Endothelial cell of umbilical vein (primary cell): ENCODE results near the gene DUSP16. TPM values are rescaled to one million over a fixed set of nuclear protein-coding genes. Genes with fewer than 3 reads are reported as not detected.

Experiments used
- BruUV-seq: library from RNA; stranded (reverse); fragments of 400-500 nt; replicated peaks from 2 replicates; lab custom pipeline; 2021; lab: Mats Ljungman, UMichigan
- CTCF ChIA-PET: fragments of 300-600, 350-600 bp; sonication (Branson Sonifier 250); formaldehyde crosslinking; loops from one replicate; lab custom pipeline; 2021; ENCODE audit warnings: antibody characterized with exemption, inconsistent platforms; lab: Charles Lee
- POLR2A ChIA-PET: fragments of 300-600, 350-600 bp; sonication (Branson Sonifier 250); formaldehyde crosslinking; loops from one replicate; lab custom pipeline; 2021; ENCODE audit warnings: antibody characterized with exemption, inconsistent platforms; lab: Charles Lee
- DNase-seq: peaks from one replicate; pipeline ENCODE4 v3.0.0-alpha.2; 2011; ENCODE audit warnings: low read depth, low spot score
- FAIRE-seq: peaks from 2 replicates; lab custom pipeline; 2011; peaks lifted over from hg19 to GRCh38; lab: Jason Lieb, UNC
- H2AFZ ChIP-seq: 2 replicates; pipeline ENCODE4 v1.6.0; 2012; ENCODE audit warnings: low read depth, low read length, control low read depth, inconsistent platforms
- H3K27ac ChIP-seq: 2 replicates; pipeline ENCODE4 v1.5.1; 2011; ENCODE audit warnings: low read depth, mild to moderate bottlenecking, control low read depth, low read length, moderate library complexity; ENCODE audit not compliant: insufficient read depth
- H3K27me3 ChIP-seq, 2 experiments: 2 replicates each; pipeline versions ENCODE4 v1.6.0 to v1.6.1; 2011; ENCODE audit warnings: low read length in 2 of 2, mixed read lengths in 1 of 2; ENCODE audit not compliant: control insufficient read depth in 2 of 2, insufficient read depth in 2 of 2
- H3K36me3 ChIP-seq, 2 experiments: 2 replicates in 1 of 2; 3 replicates in 1 of 2; pipeline ENCODE4 v1.5.1; 2011; ENCODE audit warnings: low read length in 2 of 2, mild to moderate bottlenecking in 1 of 2, moderate library complexity in 1 of 2; ENCODE audit not compliant: control insufficient read depth in 2 of 2, insufficient read depth in 2 of 2; ENCODE audit errors: extremely low read depth in 1 of 2
- H3K4me1 ChIP-seq: 3 replicates; pipeline ENCODE4 v1.5.1; 2011; ENCODE audit warnings: mild to moderate bottlenecking, low read length; ENCODE audit not compliant: control insufficient read depth, insufficient read depth; ENCODE audit errors: extremely low read depth
- H3K4me2 ChIP-seq: 2 replicates; pipeline ENCODE4 v1.6.1; 2011; ENCODE audit warnings: low read length, control low read depth, mixed read lengths; ENCODE audit not compliant: insufficient read depth
- H3K4me3 ChIP-seq, 3 experiments: fragments of 200-600 bp in 1 of 3; sonication (generic), shearing (Covaris generic) in 1 of 3; replicated peaks in 1 of 3; 2 replicates each; pipeline ENCODE4 v1.5.1; 2011 to 2016; ENCODE audit warnings: control low read depth in 3 of 3, low read length in 3 of 3, mild to moderate bottlenecking in 2 of 3, inconsistent platforms in 1 of 3, low read depth in 1 of 3, moderate library complexity in 1 of 3; ENCODE audit not compliant: insufficient read depth in 1 of 3
- H3K79me2 ChIP-seq: 2 replicates; pipeline ENCODE4 v1.6.0; 2012; ENCODE audit warnings: low read length, inconsistent platforms; ENCODE audit not compliant: control insufficient read depth, insufficient read depth
- H3K9ac ChIP-seq: replicated peaks from 2 replicates; pipeline ENCODE3; 2011; ENCODE audit warnings: low read length, control low read depth; ENCODE audit not compliant: insufficient read depth; ENCODE audit errors: extremely low read depth
- H3K9me1 ChIP-seq: replicated peaks from 3 replicates; pipeline ENCODE4 v1.6.0; 2011; ENCODE audit warnings: mild to moderate bottlenecking, low read length; ENCODE audit not compliant: control insufficient read depth, insufficient read depth; ENCODE audit errors: extremely low read depth
- H3K9me3 ChIP-seq: replicated peaks from 2 replicates; pipeline ENCODE4 v1.5.1; 2012; ENCODE audit warnings: low read length, inconsistent platforms; ENCODE audit not compliant: control insufficient read depth, insufficient read depth
- H4K20me1 ChIP-seq: replicated peaks from 2 replicates; pipeline ENCODE3; 2011; ENCODE audit warnings: mild to moderate bottlenecking, low read length; ENCODE audit not compliant: control insufficient read depth, insufficient read depth; ENCODE audit errors: extremely low read depth
- EZH2 ChIP-seq: IDR thresholded peaks from 2 replicates; pipeline ENCODE4 v1.6.1; 2012; ENCODE audit warnings: borderline replicate concordance, low read depth, mild to moderate bottlenecking, moderate library complexity, low read length, inconsistent platforms; ENCODE audit not compliant: severe bottlenecking
- FOS ChIP-seq: IDR thresholded peaks from 2 replicates; pipeline ENCODE4 v1.6.1; 2011; ENCODE audit warnings: mild to moderate bottlenecking, low read length, moderate library complexity, borderline replicate concordance; ENCODE audit not compliant: insufficient read depth
- GATA2 ChIP-seq: IDR thresholded peaks from 2 replicates; pipeline ENCODE4 v1.7.0; 2011; ENCODE audit warnings: low read depth, mild to moderate bottlenecking, moderate library complexity, mixed read lengths, low read length; ENCODE audit not compliant: insufficient read length, insufficient read depth
- JUN ChIP-seq: IDR thresholded peaks from 2 replicates; pipeline ENCODE4 v1.6.1; 2011; ENCODE audit warnings: borderline replicate concordance, low read depth; ENCODE audit not compliant: insufficient read length, insufficient read depth
- MYC ChIP-seq: IDR thresholded peaks from one replicate; pipeline ENCODE4 v1.6.1; 2011; ENCODE audit warnings: mild to moderate bottlenecking, low read depth, low read length
- POLR2A ChIP-seq: IDR thresholded peaks from 2 replicates; pipeline ENCODE4 v1.6.1; 2012; ENCODE audit warnings: low read depth, mild to moderate bottlenecking, control low read depth, low read length
- POLR2AphosphoS5 ChIP-seq: IDR thresholded peaks from 2 replicates; pipeline ENCODE4 v1.6.1; 2012; ENCODE audit warnings: low read depth, mild to moderate bottlenecking, control low read depth, low read length, moderate library complexity; ENCODE audit not compliant: insufficient read depth
- dilution Hi-C: fragments of 300-500 bp; cut with MboI; formaldehyde crosslinking; loops from one replicate; pipeline ENCODE4 v1.15.0; 2019; ENCODE audit warnings: low sequenced_read_pairs; ENCODE audit not compliant: extremely low pct_ligation_motif_present
- intact Hi-C: fragments of 100-400 bp; cut with micrococcal nuclease; formaldehyde crosslinking; loops from one replicate; pipeline ENCODE4 v1.10.0; 2022
- polyA plus RNA-seq, 4 experiments: library from polyadenylated mRNA; depleted of rRNA in 3 of 4; stranded (reverse) in 3 of 4; unstranded in 1 of 4; fragments of >200 nt; gene quantifications; 2 replicates each; pipeline versions ENCODE4 v1.2.1 to v1.2.3, GENCODE V29; 2011 to 2012; ENCODE audit warnings: missing spikeins in 1 of 4
- total RNA-seq: library from RNA; stranded (reverse); gene quantifications from 2 replicates; pipeline ENCODE4 v1.2.3, GENCODE V29; 2021
- TF ChIP-seq, protein P1 (sequence below), 2 donors: IDR thresholded peaks; 1 replicate in 1 of 2; 2 replicates in 1 of 2; pipeline ENCODE4 v1.5.1; 2011; ENCODE audit warnings: low read length in 2 of 2, mild to moderate bottlenecking in 2 of 2, moderate library complexity in 2 of 2, control low read depth in 1 of 2, inconsistent platforms in 1 of 2, low read depth in 1 of 2; ENCODE audit not compliant: insufficient read depth in 1 of 2; ENCODE audit errors: extremely low read depth in 1 of 2
- TF ChIP-seq, protein P2 (sequence below): IDR thresholded peaks from 2 replicates; pipeline ENCODE4 v1.6.1; 2011; ENCODE audit not compliant: insufficient read depth, insufficient read length

DUSP16 gene
- total and polyA plus RNA-seq, 2 donors (not counting 3 experiments of a cell fraction or from before 2014, with no cell fraction given): 7.4 to 19.5 TPM

- Histone ChIP-seq H3K36me3 (peaks cover 0 to 2% of the 10 kb centered on the region in 2 experiments), H3K9me3 (no peaks in the 10 kb centered on the region), H3K4me2 (no peak overlapping the region), H3K4me1 (no peaks in the 10 kb centered on the region), H3K9ac (no peak overlapping the region), H3K9me1 (no peaks in the 10 kb centered on the region), H3K27me3 (no peaks in the 10 kb centered on the region), H3K4me3 (no peak overlapping the region), H3K27ac (no peak overlapping the region), H4K20me1 (no peaks in the 10 kb centered on the region), H2AFZ (no peak overlapping the region), H3K79me2 (no peaks in the 10 kb centered on the region)
- CTCF ChIA-PET: no interaction called here
- dilution Hi-C loops (no loop called here), intact Hi-C loops (no loop called here)
- FAIRE-seq (no peak), DNase-seq (no peak)
- POLR2A ChIA-PET: no interaction called here
- no TSS peak for BruUV-seq
- TF ChIP-seq JUN (no peak), GATA2 (no peak), POLR2AphosphoS5 (no peak), MYC (no peak), FOS (no peak), EZH2 (no peak), POLR2A (no peak)
Observed at GRCh38 chr12:12521044-12521485, 41.6 kb downstream of the DUSP16 start.

DNA sequence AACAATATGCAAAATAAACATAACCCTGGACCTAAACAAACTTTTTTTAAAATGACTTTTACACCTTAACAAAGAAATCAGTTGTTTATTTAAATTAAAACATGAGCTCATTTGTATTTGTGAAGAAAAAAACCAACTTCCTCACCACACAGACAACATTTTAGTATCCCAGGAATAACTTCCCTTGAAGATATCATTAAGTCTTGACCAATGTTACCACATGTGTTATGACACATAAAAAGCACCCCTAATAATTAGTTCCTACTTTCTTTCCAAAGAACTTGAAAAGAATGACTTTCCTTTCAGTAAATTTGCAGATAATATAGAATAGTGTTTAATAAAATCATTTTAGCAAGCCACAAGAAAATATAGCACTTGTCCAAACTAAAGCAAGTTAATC is 42.4 kb downstream of the DUSP16 start:
- no TSS peak for BruUV-seq
- Histone ChIP-seq H3K79me2 (no peaks in the 10 kb centered on the region), H3K4me2 (no peak overlapping the region), H3K9me1 (no peaks in the 10 kb centered on the region), H3K27ac (no peak overlapping the region), H3K36me3 (peaks cover 0 to 2% of the 10 kb centered on the region in 2 experiments), H4K20me1 (no peaks in the 10 kb centered on the region), H2AFZ (no peak overlapping the region), H3K9ac (no peak overlapping the region), H3K4me3 (no peak overlapping the region), H3K4me1 (no peaks in the 10 kb centered on the region), H3K9me3 (no peaks in the 10 kb centered on the region), H3K27me3 (no peaks in the 10 kb centered on the region)
- no peak for TF ChIP-seq MYC
- TF ChIP-seq JUN: no peak
- no peak for TF ChIP-seq FOS
- TF ChIP-seq, protein P1, sequence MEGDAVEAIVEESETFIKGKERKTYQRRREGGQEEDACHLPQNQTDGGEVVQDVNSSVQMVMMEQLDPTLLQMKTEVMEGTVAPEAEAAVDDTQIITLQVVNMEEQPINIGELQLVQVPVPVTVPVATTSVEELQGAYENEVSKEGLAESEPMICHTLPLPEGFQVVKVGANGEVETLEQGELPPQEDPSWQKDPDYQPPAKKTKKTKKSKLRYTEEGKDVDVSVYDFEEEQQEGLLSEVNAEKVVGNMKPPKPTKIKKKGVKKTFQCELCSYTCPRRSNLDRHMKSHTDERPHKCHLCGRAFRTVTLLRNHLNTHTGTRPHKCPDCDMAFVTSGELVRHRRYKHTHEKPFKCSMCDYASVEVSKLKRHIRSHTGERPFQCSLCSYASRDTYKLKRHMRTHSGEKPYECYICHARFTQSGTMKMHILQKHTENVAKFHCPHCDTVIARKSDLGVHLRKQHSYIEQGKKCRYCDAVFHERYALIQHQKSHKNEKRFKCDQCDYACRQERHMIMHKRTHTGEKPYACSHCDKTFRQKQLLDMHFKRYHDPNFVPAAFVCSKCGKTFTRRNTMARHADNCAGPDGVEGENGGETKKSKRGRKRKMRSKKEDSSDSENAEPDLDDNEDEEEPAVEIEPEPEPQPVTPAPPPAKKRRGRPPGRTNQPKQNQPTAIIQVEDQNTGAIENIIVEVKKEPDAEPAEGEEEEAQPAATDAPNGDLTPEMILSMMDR (IDR thresholded peaks at IDR 0.05; ENCODE audit: extremely low read depth in 1 of 2, insufficient read depth in 1 of 2, low read depth in 1 of 2, low read length in 2 of 2): no peak
- no peak for TF ChIP-seq GATA2
- no peak for TF ChIP-seq POLR2AphosphoS5
- TF ChIP-seq, protein P2, sequence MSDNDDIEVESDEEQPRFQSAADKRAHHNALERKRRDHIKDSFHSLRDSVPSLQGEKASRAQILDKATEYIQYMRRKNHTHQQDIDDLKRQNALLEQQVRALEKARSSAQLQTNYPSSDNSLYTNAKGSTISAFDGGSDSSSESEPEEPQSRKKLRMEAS: no peak
- TF ChIP-seq EZH2: no peak
- TF ChIP-seq POLR2A: no peak
- FAIRE-seq (no peak), DNase-seq (no peak)
- intact Hi-C loops: no loop called here
- dilution Hi-C loops: no loop called here
- CTCF ChIA-PET: interaction anchor here (1.0 kb wide), 1 partner anchor 24 kb away, joined by 4 read pairs; no protein-coding TSS in a partner anchor
- POLR2A ChIA-PET: no interaction called here
